Fibroblast of the aortic adventitia (primary cell): Measurements from ENCODE around the gene PSKH1. TPM values are rescaled to one million over a fixed set of nuclear protein-coding genes. Genes with fewer than 3 reads are reported as not detected.

ENCODE experiments used
- DNase-seq: peaks from one replicate; pipeline ENCODE4 v3.0.0-alpha.2; 2010; ENCODE audit warnings: low read depth
- H3K4me3 ChIP-seq: 2 replicates; pipeline ENCODE4 v1.5.1; 2011; ENCODE audit warnings: low read depth, mild to moderate bottlenecking, control low read depth, low read length, moderate library complexity
- CTCF ChIP-seq: IDR thresholded peaks from 2 replicates; pipeline ENCODE4 v1.5.1; 2011; ENCODE audit warnings: mild to moderate bottlenecking, low read length, control low read depth, inconsistent platforms; ENCODE audit not compliant: insufficient read depth
- total RNA-seq: library from RNA; depleted of rRNA; stranded (reverse); fragments of >200 nt; gene quantifications from 2 replicates; pipeline ENCODE4 v1.2.3, GENCODE V29; 2012; ENCODE audit warnings: low replicate concordance

PSKH1 gene
- total RNA-seq, 1 donor = 19.8 TPM

- TF ChIP-seq CTCF = no peak
- no peak for DNase-seq
- peak overlapping the region; percentile 89 for H3K4me3 ChIP-seq
Measured at GRCh38 chr16:67874372-67874771, 18.7 kb upstream of the PSKH1 start.

- no peak for DNase-seq
- H3K4me3 ChIP-seq = no peak overlapping the region
- TF ChIP-seq CTCF = no peak
Measured at GRCh38 chr16:67877064-67877463, 16.0 kb upstream of the PSKH1 start.

GRCh38 chr16:67878232-67878631, 14.8 kb upstream of the PSKH1 start:
- DNase-seq = no peak
- no peak overlapping the region for H3K4me3 ChIP-seq
- TF ChIP-seq CTCF = no peak

- DNase-seq = no peak
- TF ChIP-seq CTCF = no peak
- H3K4me3 ChIP-seq = no peak overlapping the region
Measured at GRCh38 chr16:67878846-67879245, 14.2 kb upstream of the PSKH1 start.

- DNase-seq = no peak
- no peak overlapping the region for H3K4me3 ChIP-seq
- TF ChIP-seq CTCF = no peak
Measured at GRCh38 chr16:67879462-67879861, 13.6 kb upstream of the PSKH1 start.

GRCh38 chr16:67879936-67880335, 13.1 kb upstream of the PSKH1 start:
- no peak for DNase-seq
- H3K4me3 ChIP-seq = no peak overlapping the region
- no peak for TF ChIP-seq CTCF

- H3K4me3 ChIP-seq = no peak overlapping the region
- no peak for DNase-seq
- TF ChIP-seq CTCF = no peak
Measured at GRCh38 chr16:67880584-67880983, 12.5 kb upstream of the PSKH1 start.
